K562 (cell line): ENCODE measurements around the gene OSBPL3. TPM values are rescaled to one million over a fixed set of nuclear protein-coding genes. Genes with fewer than 3 reads are reported as not detected.

Experiments used
- ATAC-seq: fragments of 200-7000 bp; cut with Tn5 transposase; 3 replicates; pipeline ENCODE4 v1.9.1; 2020; ENCODE audit warnings: moderate library complexity
- BruUV-seq: library from RNA; stranded (reverse); fragments of 400-500 nt; replicated peaks from 2 replicates; lab custom pipeline; 2021; lab: Mats Ljungman, UMichigan
- CTCF ChIA-PET: fragments of 300-600 bp; formaldehyde crosslinking; extraction: SDS; loops from one replicate; lab custom pipeline; 2021; ENCODE audit warnings: low intra/inter-chr PET ratio; lab: Yijun Ruan, JAX
- POLR2A ChIA-PET: fragments of 300-600, 350-650 bp; sonication (Branson Sonifier 250); formaldehyde crosslinking; extraction: SDS; loops from one replicate; lab custom pipeline; 2021; ENCODE audit warnings: antibody characterized with exemption, inconsistent platforms; lab: Yijun Ruan, JAX
- DNase-seq, 4 experiments: peaks; one replicate each; pipeline versions ENCODE4 v3.0.0 to v3.0.0-alpha.2; 2011 to 2018; ENCODE audit warnings: low spot score in 3 of 4, mixed read lengths in 3 of 4; ENCODE audit errors: extremely low read depth in 1 of 4
- FAIRE-seq: peaks from 2 replicates; lab custom pipeline; 2011; peaks lifted over from hg19 to GRCh38; lab: Jason Lieb, UNC
- H2AFZ ChIP-seq: 2 replicates; pipeline ENCODE4 v1.6.0; 2011; ENCODE audit warnings: low read depth, low read length, control low read depth, inconsistent platforms
- H3K27ac ChIP-seq: fragments of 200-600 bp; 3 replicates; pipeline ENCODE4 v1.8.0; 2011; ENCODE audit warnings: low read depth, mild to moderate bottlenecking, control low read depth, inconsistent platforms, low read length, moderate library complexity, mixed read lengths; ENCODE audit errors: extremely low read depth
- H3K27me3 ChIP-seq, 2 experiments: fragments of 300-600 bp in 1 of 2; 2 replicates in 1 of 2; 3 replicates in 1 of 2; pipeline versions ENCODE4 v1.6.0 to v1.8.0; 2011; ENCODE audit warnings: inconsistent platforms in 2 of 2, low read length in 2 of 2, mild to moderate bottlenecking in 1 of 2, mixed read lengths in 1 of 2, moderate library complexity in 1 of 2; ENCODE audit not compliant: control insufficient read depth in 2 of 2, insufficient read depth in 2 of 2
- H3K36me3 ChIP-seq: fragments of 300-600 bp; 3 replicates; pipeline ENCODE4 v1.8.0; 2011; ENCODE audit warnings: mild to moderate bottlenecking, low read length, inconsistent platforms; ENCODE audit not compliant: control insufficient read depth, insufficient read depth
- H3K4me1 ChIP-seq, 2 experiments: fragments of 200-600 bp in 1 of 2; replicated peaks in 1 of 2; 2 replicates in 1 of 2; 3 replicates in 1 of 2; pipeline versions ENCODE4 v1.5.1 to v1.8.0; 2011; ENCODE audit warnings: inconsistent platforms in 2 of 2, low read length in 2 of 2, mild to moderate bottlenecking in 1 of 2, mixed read lengths in 1 of 2, moderate library complexity in 1 of 2; ENCODE audit not compliant: control insufficient read depth in 2 of 2, insufficient read depth in 2 of 2
- H3K4me2 ChIP-seq: 2 replicates; pipeline ENCODE4 v1.6.1; 2011; ENCODE audit warnings: low read length, control low read depth, inconsistent platforms, mixed read lengths; ENCODE audit not compliant: insufficient read depth
- H3K4me3 ChIP-seq: fragments of 200-600 bp; sonication (generic), shearing (Covaris generic); 2 replicates; pipeline ENCODE4 v1.5.1; 2016; ENCODE audit warnings: control low read depth, inconsistent platforms
- H3K79me2 ChIP-seq: fragments of 200-600 bp; 3 replicates; pipeline ENCODE4 v1.8.0; 2011; ENCODE audit warnings: low read length, inconsistent platforms; ENCODE audit not compliant: control insufficient read depth, insufficient read depth
- H3K9ac ChIP-seq, 2 experiments: 2 replicates each; pipeline versions ENCODE4 v1.6.0 to v1.6.1; 2011; ENCODE audit warnings: low read depth in 2 of 2, low read length in 2 of 2, control low read depth in 1 of 2, inconsistent platforms in 1 of 2, mild to moderate bottlenecking in 1 of 2, mixed read lengths in 1 of 2; ENCODE audit not compliant: insufficient read depth in 1 of 2
- H3K9me1 ChIP-seq: one replicate; pipeline ENCODE4 v1.6.0; 2011; ENCODE audit warnings: inconsistent platforms, mild to moderate bottlenecking, low read length, moderate library complexity; ENCODE audit not compliant: control insufficient read depth, insufficient read depth
- H3K9me3 ChIP-seq: replicated peaks from 2 replicates; pipeline ENCODE4 v1.5.1; 2011; ENCODE audit warnings: low read depth, low read length, inconsistent platforms; ENCODE audit not compliant: control insufficient read depth, insufficient read depth
- H4K20me1 ChIP-seq: replicated peaks from 2 replicates; pipeline ENCODE4 v1.6.1; 2011; ENCODE audit warnings: low read length, inconsistent platforms, mixed read lengths; ENCODE audit not compliant: control insufficient read depth, insufficient read depth
- COPS2 ChIP-seq: fragments of 450-650 bp; conservative IDR thresholded peaks from 2 replicates; pipeline ENCODE4 v1.6.1; 2016; ENCODE audit warnings: mild to moderate bottlenecking, moderate library complexity
- ESRRA ChIP-seq: fragments of 450-650 bp; IDR thresholded peaks from 2 replicates; pipeline ENCODE4 v1.6.1; 2014; ENCODE audit warnings: low read depth, mild to moderate bottlenecking, moderate library complexity, borderline replicate concordance
- HCFC1 ChIP-seq: IDR thresholded peaks from 2 replicates; pipeline ENCODE4 v1.6.1; 2012; ENCODE audit warnings: low read depth, low read length, improper control_type of control experiment
- HNRNPH1 ChIP-seq: fragments of 200-400 bp; formaldehyde crosslinking; optimal IDR thresholded peaks from 2 replicates; pipeline ENCODE3; 2017; ENCODE audit warnings: low read depth, mild to moderate bottlenecking, low read length, moderate library complexity
- MCM3 ChIP-seq: fragments of 450-650 bp; IDR thresholded peaks from 2 replicates; pipeline ENCODE4 v1.6.1; 2016
- NR1H2 ChIP-seq: sonication (generic); formaldehyde crosslinking; IDR thresholded peaks from 2 replicates; pipeline ENCODE4 v1.4.0; 2020; ENCODE audit warnings: mild to moderate bottlenecking, missing genetic modification reagents
- PKNOX1 ChIP-seq: fragments of 450-650 bp; IDR thresholded peaks from 2 replicates; pipeline ENCODE4 v1.6.1; 2016
- ZNF121 ChIP-seq: sonication (generic); formaldehyde crosslinking; conservative IDR thresholded peaks from 2 replicates; pipeline ENCODE4 v1.8.0; 2022; ENCODE audit warnings: missing genetic modification reagents
- ZNF140 ChIP-seq: fragments of 250-450 bp; sonication (Bioruptor Pico); IDR thresholded peaks from 2 replicates; pipeline ENCODE4 v1.8.0; 2021; ENCODE audit warnings: moderate library complexity, mild to moderate bottlenecking, inconsistent platforms
- ZNF347 ChIP-seq: fragments of 450-650 bp; formaldehyde crosslinking; IDR thresholded peaks from 2 replicates; pipeline ENCODE4 v1.4.0; 2020; ENCODE audit warnings: low read depth, mild to moderate bottlenecking, moderate library complexity
- in situ Hi-C: fragments of 300-500 bp; cut with MboI; formaldehyde crosslinking; loops from 4 replicates; pipeline ENCODE4 v1.15.0; 2018; ENCODE audit warnings: inconsistent platforms, mixed read lengths
- intact Hi-C: fragments of 100-400 bp; cut with micrococcal nuclease; formaldehyde crosslinking; loops from 2 replicates; pipeline ENCODE4 v1.14.2; 2022
- polyA plus RNA-seq, 8 experiments: library from polyadenylated mRNA; depleted of rRNA in 4 of 8; stranded (reverse) in 5 of 8; unstranded in 3 of 8; fragments of >200 nt; fragmentation: Nextera tagmentation in 2 of 8; fragmentation: Illumina TruSeq in 1 of 8; extraction: Ambion mirVana in 2 of 8; extraction: Trizol in 1 of 8; gene quantifications; 2 replicates each; pipeline versions ENCODE4 v1.2.1 to v1.2.3, GENCODE V29; 2011 to 2014; ENCODE audit warnings: inconsistent platforms in 1 of 8, missing spikeins in 1 of 8
- total RNA-seq, 7 experiments: library from RNA; depleted of rRNA in 6 of 7; stranded (reverse); fragments of >200 nt in 6 of 7; fragmentation: Illumina TruSeq in 2 of 7; extraction: Trizol in 2 of 7; gene quantifications; 2 replicates each; pipeline versions ENCODE4 v1.2.1 to v1.2.3, GENCODE V29; 2011 to 2021; ENCODE audit warnings: low replicate concordance in 1 of 7
- TF ChIP-seq, protein P1 (sequence below): fragments of 450-650 bp; IDR thresholded peaks from 2 replicates; pipeline ENCODE4 v1.6.1; 2016; ENCODE audit warnings: low read depth
- TF ChIP-seq, protein P2 (sequence below): fragments of 450-650 bp; IDR thresholded peaks from 2 replicates; pipeline ENCODE4 v1.6.1; 2017; ENCODE audit warnings: antibody characterized with exemption

The OSBPL3 gene
- total and polyA plus RNA-seq, 9 of the 15 experiments (the other 6 are each of a cell fraction or from before 2014, with no cell fraction given) = 4.8 to 37.2 (median 26.5) TPM

GRCh38 chr7:24851786-24852185, 128.2 kb downstream of the OSBPL3 start:
- Histone ChIP-seq H3K36me3 (peaks cover 56% of the 10 kb centered on the region; the same call in 2 of the 3 replicates), H4K20me1 (no peaks in the 10 kb centered on the region), H3K27me3 (no peaks in the 10 kb centered on the region), H3K4me2 (no peak overlapping the region), H3K79me2 (no peaks in the 10 kb centered on the region), H3K9me3 (no peaks in the 10 kb centered on the region), H3K4me1 (no peaks in the 10 kb centered on the region; a peak in 1 of 5 replicates), H3K27ac (no peak overlapping the region), H3K9ac (no peak overlapping the region), H2AFZ (no peak overlapping the region), H3K9me1 (no peaks in the 10 kb centered on the region), H3K4me3 (no peak overlapping the region)
- no TSS peak for BruUV-seq
- ChIA-PET CTCF (no interaction called here), POLR2A (interaction anchor here (1.3 to 1.7 kb wide), 2 partner anchors 15 to 26 kb away, joined by 4 read pairs; no protein-coding TSS in a partner anchor)
- FAIRE-seq = peak; percentile 37
- intact Hi-C loops (no loop called here), in situ Hi-C loops (no loop called here)
- DNase-seq = peak in 2 of 4 experiments; percentile 22 to 26
- ATAC-seq = no peak
- TF ChIP-seq NR1H2 (CRISPR knock-in tag) (no peak), COPS2 (no peak), ZNF121 (no peak), HCFC1 (no peak), ZNF347 (CRISPR knock-in tag) (no peak), ESRRA (no peak), ZNF140 (CRISPR knock-in tag) (no peak), PKNOX1 (peak; percentile 49; the same call in 1 of the 2 replicates), HNRNPH1 (no peak), MCM3 (no peak)
- TF ChIP-seq, protein P1, sequence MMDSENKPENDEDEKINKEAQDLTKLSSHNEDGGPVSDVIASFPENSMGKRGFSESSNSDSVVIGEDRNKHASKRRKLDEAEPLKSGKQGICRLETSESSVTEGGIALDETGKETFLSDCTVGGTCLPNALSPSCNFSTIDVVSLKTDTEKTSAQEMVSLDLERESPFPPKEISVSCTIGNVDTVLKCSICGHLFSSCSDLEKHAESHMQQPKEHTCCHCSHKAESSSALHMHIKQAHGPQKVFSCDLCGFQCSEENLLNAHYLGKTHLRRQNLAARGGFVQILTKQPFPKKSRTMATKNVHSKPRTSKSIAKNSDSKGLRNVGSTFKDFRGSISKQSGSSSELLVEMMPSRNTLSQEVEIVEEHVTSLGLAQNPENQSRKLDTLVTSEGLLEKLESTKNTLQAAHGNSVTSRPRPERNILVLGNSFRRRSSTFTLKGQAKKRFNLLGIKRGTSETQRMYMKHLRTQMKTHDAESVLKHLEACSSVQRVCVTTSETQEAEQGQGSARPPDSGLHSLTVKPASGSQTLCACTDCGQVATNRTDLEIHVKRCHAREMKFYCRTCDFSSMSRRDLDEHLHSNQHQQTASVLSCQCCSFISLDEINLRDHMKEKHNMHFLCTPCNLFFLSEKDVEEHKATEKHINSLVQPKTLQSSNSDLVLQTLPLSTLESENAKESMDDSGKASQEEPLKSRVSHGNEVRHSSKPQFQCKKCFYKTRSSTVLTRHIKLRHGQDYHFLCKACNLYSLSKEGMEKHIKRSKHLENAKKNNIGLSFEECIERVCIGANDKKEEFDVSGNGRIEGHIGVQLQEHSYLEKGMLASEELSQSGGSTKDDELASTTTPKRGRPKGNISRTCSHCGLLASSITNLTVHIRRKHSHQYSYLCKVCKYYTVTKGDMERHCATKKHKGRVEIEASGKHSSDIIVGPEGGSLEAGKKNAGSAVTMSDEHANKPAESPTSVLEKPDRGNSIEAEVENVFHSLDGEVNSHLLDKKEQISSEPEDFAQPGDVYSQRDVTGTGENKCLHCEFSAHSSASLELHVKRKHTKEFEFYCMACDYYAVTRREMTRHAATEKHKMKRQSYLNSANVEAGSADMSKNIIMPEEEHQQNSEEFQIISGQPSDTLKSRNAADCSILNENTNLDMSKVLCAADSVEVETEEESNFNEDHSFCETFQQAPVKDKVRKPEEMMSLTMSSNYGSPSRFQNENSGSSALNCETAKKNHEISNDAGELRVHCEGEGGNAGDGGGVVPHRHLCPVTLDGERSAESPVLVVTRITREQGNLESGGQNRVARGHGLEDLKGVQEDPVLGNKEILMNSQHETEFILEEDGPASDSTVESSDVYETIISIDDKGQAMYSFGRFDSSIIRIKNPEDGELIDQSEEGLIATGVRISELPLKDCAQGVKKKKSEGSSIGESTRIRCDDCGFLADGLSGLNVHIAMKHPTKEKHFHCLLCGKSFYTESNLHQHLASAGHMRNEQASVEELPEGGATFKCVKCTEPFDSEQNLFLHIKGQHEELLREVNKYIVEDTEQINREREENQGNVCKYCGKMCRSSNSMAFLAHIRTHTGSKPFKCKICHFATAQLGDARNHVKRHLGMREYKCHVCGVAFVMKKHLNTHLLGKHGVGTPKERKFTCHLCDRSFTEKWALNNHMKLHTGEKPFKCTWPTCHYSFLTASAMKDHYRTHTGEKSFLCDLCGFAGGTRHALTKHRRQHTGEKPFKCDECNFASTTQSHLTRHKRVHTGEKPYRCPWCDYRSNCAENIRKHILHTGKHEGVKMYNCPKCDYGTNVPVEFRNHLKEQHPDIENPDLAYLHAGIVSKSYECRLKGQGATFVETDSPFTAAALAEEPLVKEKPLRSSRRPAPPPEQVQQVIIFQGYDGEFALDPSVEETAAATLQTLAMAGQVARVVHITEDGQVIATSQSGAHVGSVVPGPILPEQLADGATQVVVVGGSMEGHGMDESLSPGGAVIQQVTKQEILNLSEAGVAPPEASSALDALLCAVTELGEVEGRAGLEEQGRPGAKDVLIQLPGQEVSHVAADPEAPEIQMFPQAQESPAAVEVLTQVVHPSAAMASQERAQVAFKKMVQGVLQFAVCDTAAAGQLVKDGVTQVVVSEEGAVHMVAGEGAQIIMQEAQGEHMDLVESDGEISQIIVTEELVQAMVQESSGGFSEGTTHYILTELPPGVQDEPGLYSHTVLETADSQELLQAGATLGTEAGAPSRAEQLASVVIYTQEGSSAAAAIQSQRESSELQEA = no peak
- TF ChIP-seq, protein P2, sequence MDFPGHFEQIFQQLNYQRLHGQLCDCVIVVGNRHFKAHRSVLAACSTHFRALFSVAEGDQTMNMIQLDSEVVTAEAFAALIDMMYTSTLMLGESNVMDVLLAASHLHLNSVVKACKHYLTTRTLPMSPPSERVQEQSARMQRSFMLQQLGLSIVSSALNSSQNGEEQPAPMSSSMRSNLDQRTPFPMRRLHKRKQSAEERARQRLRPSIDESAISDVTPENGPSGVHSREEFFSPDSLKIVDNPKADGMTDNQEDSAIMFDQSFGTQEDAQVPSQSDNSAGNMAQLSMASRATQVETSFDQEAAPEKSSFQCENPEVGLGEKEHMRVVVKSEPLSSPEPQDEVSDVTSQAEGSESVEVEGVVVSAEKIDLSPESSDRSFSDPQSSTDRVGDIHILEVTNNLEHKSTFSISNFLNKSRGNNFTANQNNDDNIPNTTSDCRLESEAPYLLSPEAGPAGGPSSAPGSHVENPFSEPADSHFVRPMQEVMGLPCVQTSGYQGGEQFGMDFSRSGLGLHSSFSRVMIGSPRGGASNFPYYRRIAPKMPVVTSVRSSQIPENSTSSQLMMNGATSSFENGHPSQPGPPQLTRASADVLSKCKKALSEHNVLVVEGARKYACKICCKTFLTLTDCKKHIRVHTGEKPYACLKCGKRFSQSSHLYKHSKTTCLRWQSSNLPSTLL = no peak
